ENCODE results near the gene PCNA.

The PCNA gene

DNA sequence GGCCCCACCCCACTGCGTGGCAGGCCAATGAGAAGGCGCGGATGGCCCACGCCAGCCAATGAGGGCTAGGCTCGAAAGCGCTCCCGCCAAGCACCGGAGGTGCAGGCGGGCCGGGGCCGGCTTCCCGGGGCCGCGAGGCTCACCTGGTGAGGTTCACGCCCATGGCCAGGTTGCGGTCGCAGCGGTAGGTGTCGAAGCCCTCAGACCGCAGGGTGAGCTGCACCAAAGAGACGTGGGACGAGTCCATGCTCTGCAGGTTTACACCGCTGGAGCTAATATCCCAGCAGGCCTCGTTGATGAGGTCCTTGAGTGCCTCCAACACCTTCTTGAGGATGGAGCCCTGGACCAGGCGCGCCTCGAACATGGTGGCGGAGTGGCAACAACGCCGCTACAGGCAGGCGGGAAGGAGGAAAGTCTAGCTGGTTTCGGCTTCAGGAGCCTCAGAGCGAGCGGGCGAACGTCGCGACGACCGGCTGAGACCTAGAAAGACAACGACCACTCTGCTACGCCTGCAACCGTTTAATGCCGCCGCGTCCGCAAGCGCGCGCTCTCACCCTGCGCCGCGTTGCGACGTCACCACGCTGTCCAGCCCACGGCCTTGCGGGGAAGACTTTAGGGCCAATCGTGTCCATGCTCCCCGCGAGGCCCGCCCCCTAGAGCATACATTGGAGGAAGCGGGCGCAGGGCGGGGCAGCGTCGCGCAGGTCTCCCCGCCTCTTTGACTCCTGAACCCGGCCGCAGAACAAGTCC, at the start of gene PCNA:
Gene PCNA (minus strand): TSS at position 524 of the 750 bp plus-strand sequence. CDS start 160 bp downstream, at position 364.
- H3K4me2 ChIP-seq (ENCODE audit: low read length) = peak within 1 kb of the TSS; percentile 80
- H3K27ac ChIP-seq = peak within 1 kb of the TSS; percentile 73
- peak within 1 kb of the TSS; percentile 76 for H2AFZ ChIP-seq
- TF ChIP-seq CTCF (IDR thresholded peaks at IDR 0.05) = peak; percentile 29
- peaks cover 7% of the 10 kb centered on the region for H3K4me1 ChIP-seq
- no peaks in the 10 kb centered on the region for H3K9me3 ChIP-seq (ENCODE audit: control insufficient read depth, low read length)
- H3K9ac ChIP-seq = no peak within 1 kb of the TSS
- no peaks in the 10 kb centered on the region for H3K27me3 ChIP-seq (ENCODE audit: control insufficient read depth, insufficient read depth, low read length)
- no peaks in the 10 kb centered on the region for H3K79me2 ChIP-seq
- no peaks in the 10 kb centered on the region for H3K36me3 ChIP-seq (ENCODE audit: control insufficient read depth, insufficient read depth, low read length)
- peak within 1 kb of the TSS; percentile 79 for H3K4me3 ChIP-seq (ENCODE audit: low read depth, low read length)

DNA sequence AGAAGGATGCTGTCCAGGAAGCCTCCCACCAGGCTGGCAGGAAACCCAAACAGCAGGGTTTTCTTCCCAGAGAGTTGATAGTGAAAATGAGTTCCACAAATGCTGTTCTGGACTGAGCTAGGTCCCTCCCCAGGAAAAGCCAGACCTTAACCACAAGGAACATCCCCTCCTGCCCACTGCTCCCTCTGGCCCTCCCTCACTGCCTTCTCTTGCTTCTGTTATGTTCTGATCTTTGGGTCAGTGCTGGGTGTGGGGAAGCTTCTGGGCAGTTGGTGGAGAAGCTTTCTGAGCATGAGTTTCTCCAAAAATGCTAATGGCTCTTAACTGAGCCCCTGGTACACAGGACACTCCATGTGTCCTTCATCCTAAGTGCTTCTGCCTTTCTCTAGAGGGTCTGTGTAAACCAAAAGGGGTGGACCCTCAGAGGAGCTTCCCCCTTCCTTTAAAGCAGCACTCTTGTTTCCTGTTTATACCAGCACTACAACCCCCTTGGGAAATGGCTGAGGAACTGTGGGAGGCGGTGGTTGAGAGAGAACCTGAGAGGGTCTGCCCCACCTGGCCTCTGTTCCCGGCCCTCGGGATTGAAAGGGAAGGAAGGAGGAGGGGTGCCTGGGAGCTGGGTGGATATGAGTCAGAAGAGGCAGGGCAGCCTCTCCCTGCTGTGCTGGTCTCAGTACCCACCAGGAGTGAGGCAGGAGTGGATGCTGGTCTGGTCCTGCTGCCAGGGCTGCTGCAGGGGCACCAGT, 49.1 kb upstream of the PCNA start:
- Histone ChIP-seq H3K79me2 (peaks cover 56% of the 10 kb centered on the region), H2AFZ (no peak overlapping the region), H3K27me3 (ENCODE audit: control insufficient read depth, insufficient read depth, low read length) (no peaks in the 10 kb centered on the region), H3K9me3 (ENCODE audit: control insufficient read depth, low read length) (no peaks in the 10 kb centered on the region), H3K4me3 (ENCODE audit: low read depth, low read length) (no peak overlapping the region), H3K36me3 (ENCODE audit: control insufficient read depth, insufficient read depth, low read length) (no peaks in the 10 kb centered on the region), H3K9ac (no peak overlapping the region), H3K4me1 (no peaks in the 10 kb centered on the region), H3K27ac (no peak overlapping the region), H3K4me2 (ENCODE audit: low read length) (no peak overlapping the region)
- no peak for TF ChIP-seq CTCF (IDR thresholded peaks at IDR 0.05)

GRCh38 chr20:5164645-5165625, 45.2 kb upstream of the PCNA start:
- no peak overlapping the region for H3K4me3 ChIP-seq (ENCODE audit: low read depth, low read length)
- TF ChIP-seq CTCF (IDR thresholded peaks at IDR 0.05) = no peak
- H3K4me1 ChIP-seq = no peaks in the 10 kb centered on the region
- no peak overlapping the region for H2AFZ ChIP-seq
- H3K27ac ChIP-seq = no peak overlapping the region
- H3K27me3 ChIP-seq (ENCODE audit: control insufficient read depth, insufficient read depth, low read length) = no peaks in the 10 kb centered on the region
- H3K36me3 ChIP-seq (ENCODE audit: control insufficient read depth, insufficient read depth, low read length) = no peaks in the 10 kb centered on the region
- H3K4me2 ChIP-seq (ENCODE audit: low read length) = no peak overlapping the region
- peaks cover 60% of the 10 kb centered on the region for H3K79me2 ChIP-seq
- no peaks in the 10 kb centered on the region for H3K9me3 ChIP-seq (ENCODE audit: control insufficient read depth, low read length)
- H3K9ac ChIP-seq = no peak overlapping the region

DNA sequence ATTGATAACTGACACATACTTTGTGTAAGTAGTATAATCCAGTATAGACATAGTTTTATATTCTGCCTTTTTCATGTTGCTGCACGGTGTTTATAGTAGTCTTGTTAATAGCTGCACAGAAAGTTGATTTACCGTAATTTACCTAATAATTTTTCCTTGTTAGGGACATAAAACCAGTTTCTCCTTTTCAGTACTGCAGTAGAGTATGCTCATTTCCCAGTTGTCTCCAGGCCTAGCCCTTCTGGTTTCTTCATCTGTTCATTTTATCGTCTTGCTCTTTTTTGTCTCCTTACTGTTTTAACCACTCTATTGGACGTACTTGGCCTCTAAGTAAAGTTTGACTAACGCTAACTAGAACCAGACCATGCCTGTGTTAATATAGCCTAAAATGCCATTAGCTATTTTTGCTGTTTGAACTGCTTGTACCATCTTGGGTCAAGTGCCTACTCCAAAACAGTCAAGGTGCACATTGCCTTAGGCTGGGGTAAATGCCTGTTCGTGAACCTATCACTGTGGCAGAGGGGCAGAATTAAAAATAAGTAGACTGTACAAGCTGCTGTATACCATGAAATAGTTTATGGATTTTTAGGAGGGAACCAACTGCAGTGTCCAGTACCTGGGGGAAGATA, 41.9 kb upstream of the PCNA start:
- Histone ChIP-seq H3K27ac (no peak overlapping the region), H3K27me3 (ENCODE audit: control insufficient read depth, insufficient read depth, low read length) (no peaks in the 10 kb centered on the region), H3K4me3 (ENCODE audit: low read depth, low read length) (no peak overlapping the region), H3K9me3 (ENCODE audit: control insufficient read depth, low read length) (no peaks in the 10 kb centered on the region), H2AFZ (no peak overlapping the region), H3K79me2 (peaks cover 53% of the 10 kb centered on the region), H3K4me2 (ENCODE audit: low read length) (no peak overlapping the region), H3K4me1 (no peaks in the 10 kb centered on the region), H3K36me3 (ENCODE audit: control insufficient read depth, insufficient read depth, low read length) (no peaks in the 10 kb centered on the region), H3K9ac (no peak overlapping the region)
- TF ChIP-seq CTCF (IDR thresholded peaks at IDR 0.05) = no peak

Measured in parathyroid adenoma (tissue), 2 donors.